IPS-15b (cell line): ENCODE results near the gene UBE4B.
"Not testable (repeated sequence)": the region's sequence is repeated elsewhere in the genome, so short reads cannot be mapped to it uniquely, and the experiment has no call there.

Experiments
- H3K27me3 ChIP-seq: one replicate; pipeline ENCODE4 v1.6.1; 2013; ENCODE audit warnings: low read length; ENCODE audit not compliant: control insufficient read depth, insufficient read depth
- H3K36me3 ChIP-seq: one replicate; pipeline ENCODE4 v1.6.1; 2013; ENCODE audit warnings: low read length; ENCODE audit not compliant: control insufficient read depth, insufficient read depth
- H3K4me1 ChIP-seq: one replicate; pipeline ENCODE4 v1.6.1; 2013; ENCODE audit warnings: mild to moderate bottlenecking, low read length; ENCODE audit not compliant: control insufficient read depth, insufficient read depth
- H3K4me3 ChIP-seq: one replicate; pipeline ENCODE4 v1.5.1; 2013; ENCODE audit warnings: low read depth, low read length
- H3K9ac ChIP-seq: one replicate; pipeline ENCODE4 v1.6.1; 2013; ENCODE audit warnings: low read depth, mild to moderate bottlenecking, low read length
- H3K9me3 ChIP-seq: one replicate; pipeline ENCODE4 v1.6.1; 2013; ENCODE audit warnings: mild to moderate bottlenecking, low read length; ENCODE audit not compliant: control insufficient read depth, insufficient read depth

UBE4B gene

GRCh38 chr1:10032590-10033358 is at the start of gene UBE4B:
Gene UBE4B (plus strand): TSS chr1:10032958. CDS start chr1:10033671, 713 bp downstream.
- Histone ChIP-seq H3K4me1 (no peaks in the 10 kb centered on the region), H3K4me3 (peak within 1 kb of the TSS; percentile 100), H3K36me3 (no peaks in the 10 kb centered on the region), H3K9ac (peak within 1 kb of the TSS; percentile 97), H3K9me3 (no peaks in the 10 kb centered on the region), H3K27me3 (no peaks in the 10 kb centered on the region)

GRCh38 chr1:9984253-9984652 is 48.5 kb upstream of the UBE4B start:
- Histone ChIP-seq H3K27me3 (no peaks in the 10 kb centered on the region), H3K9me3 (no peaks in the 10 kb centered on the region), H3K9ac (no peak overlapping the region), H3K36me3 (no peaks in the 10 kb centered on the region), H3K4me1 (no peaks in the 10 kb centered on the region), H3K4me3 (no peak overlapping the region)

- Histone ChIP-seq H3K9ac (no peak overlapping the region), H3K4me3 (no peak overlapping the region), H3K9me3 (no peaks in the 10 kb centered on the region), H3K27me3 (no peaks in the 10 kb centered on the region), H3K4me1 (no peaks in the 10 kb centered on the region), H3K36me3 (no peaks in the 10 kb centered on the region)
Measured at GRCh38 chr1:9985001-9985400, 47.8 kb upstream of the UBE4B start.

- H3K36me3 ChIP-seq = no peaks in the 10 kb centered on the region
- H3K9me3 ChIP-seq = no peaks in the 10 kb centered on the region
- no peak overlapping the region for H3K4me3 ChIP-seq
- H3K27me3 ChIP-seq = no peaks in the 10 kb centered on the region
- H3K9ac ChIP-seq = no peak overlapping the region
- H3K4me1 ChIP-seq = no peaks in the 10 kb centered on the region
Measured at GRCh38 chr1:9989773-9990172, 43.0 kb upstream of the UBE4B start.

- H3K9me3 ChIP-seq = no peaks in the 10 kb centered on the region
- H3K4me3 ChIP-seq = no peak overlapping the region
- no peaks in the 10 kb centered on the region for H3K27me3 ChIP-seq
- H3K4me1 ChIP-seq = no peaks in the 10 kb centered on the region
- no peak overlapping the region for H3K9ac ChIP-seq
- no peaks in the 10 kb centered on the region for H3K36me3 ChIP-seq
Measured at GRCh38 chr1:9990944-9991343, 41.8 kb upstream of the UBE4B start.

- Histone ChIP-seq H3K4me1 (peaks cover 3% of the 10 kb centered on the region), H3K4me3 (no peak overlapping the region), H3K36me3 (no peaks in the 10 kb centered on the region), H3K9ac (no peak overlapping the region), H3K27me3 (peaks cover 9% of the 10 kb centered on the region), H3K9me3 (no peaks in the 10 kb centered on the region)
Measured at GRCh38 chr1:9992910-9993309, 39.8 kb upstream of the UBE4B start.

- H3K9me3 ChIP-seq = no peaks in the 10 kb centered on the region
Measured at GRCh38 chr1:9993561-9994075, 39.1 kb upstream of the UBE4B start.

GRCh38 chr1:9996624-9997582 is 35.9 kb upstream of the UBE4B start, which contains the start of gene RBP7:
Gene RBP7 (plus strand): TSS chr1:9997228. CDS start chr1:9997259, 31 bp downstream.
- H3K9ac ChIP-seq = peak within 1 kb of the TSS; percentile 47
- no peaks in the 10 kb centered on the region for H3K36me3 ChIP-seq
- H3K27me3 ChIP-seq = peaks cover 18% of the 10 kb centered on the region
- H3K4me1 ChIP-seq = peaks cover 3% of the 10 kb centered on the region
- H3K4me3 ChIP-seq = peak within 1 kb of the TSS; percentile 55
- no peaks in the 10 kb centered on the region for H3K9me3 ChIP-seq

More at GRCh38 chr1:9993561-9994075, 39.1 kb upstream of the UBE4B start:
- Histone ChIP-seq H3K4me3 (no peak overlapping the region), H3K27me3 (peaks cover 14% of the 10 kb centered on the region), H3K9ac (no peak overlapping the region), H3K4me1 (peaks cover 3% of the 10 kb centered on the region), H3K36me3 (no peaks in the 10 kb centered on the region)

- H3K36me3 ChIP-seq = no peaks in the 10 kb centered on the region
- H3K4me1 ChIP-seq = peaks cover 3% of the 10 kb centered on the region
- H3K27me3 ChIP-seq = peaks cover 18% of the 10 kb centered on the region
- no peaks in the 10 kb centered on the region for H3K9me3 ChIP-seq
- H3K4me3 ChIP-seq = no peak overlapping the region
- H3K9ac ChIP-seq = no peak overlapping the region
Measured at GRCh38 chr1:10001016-10001665, 31.6 kb upstream of the UBE4B start.

- H3K9me3 ChIP-seq, H3K27me3 ChIP-seq, H3K9ac ChIP-seq, H3K36me3 ChIP-seq, H3K4me1 ChIP-seq, H3K4me3 ChIP-seq: not testable (repeated sequence)
Measured at GRCh38 chr1:10005248-10005647, 27.5 kb upstream of the UBE4B start.

GRCh38 chr1:10007169-10007568 is 25.6 kb upstream of the UBE4B start:
- H3K36me3 ChIP-seq = no peaks in the 10 kb centered on the region
- H3K9ac ChIP-seq = no peak overlapping the region
- no peaks in the 10 kb centered on the region for H3K4me1 ChIP-seq
- no peak overlapping the region for H3K4me3 ChIP-seq
- H3K27me3 ChIP-seq = no peaks in the 10 kb centered on the region
- H3K9me3 ChIP-seq = no peaks in the 10 kb centered on the region
